ENCODE measurements around the gene SAE1. TPM values are rescaled to one million over a fixed set of nuclear protein-coding genes. Genes with fewer than 3 reads are reported as not detected.

Gene SAE1
- total and polyA plus RNA-seq, 2 experiments from 2014 or later, result 115 to 236 TPM

DNA sequence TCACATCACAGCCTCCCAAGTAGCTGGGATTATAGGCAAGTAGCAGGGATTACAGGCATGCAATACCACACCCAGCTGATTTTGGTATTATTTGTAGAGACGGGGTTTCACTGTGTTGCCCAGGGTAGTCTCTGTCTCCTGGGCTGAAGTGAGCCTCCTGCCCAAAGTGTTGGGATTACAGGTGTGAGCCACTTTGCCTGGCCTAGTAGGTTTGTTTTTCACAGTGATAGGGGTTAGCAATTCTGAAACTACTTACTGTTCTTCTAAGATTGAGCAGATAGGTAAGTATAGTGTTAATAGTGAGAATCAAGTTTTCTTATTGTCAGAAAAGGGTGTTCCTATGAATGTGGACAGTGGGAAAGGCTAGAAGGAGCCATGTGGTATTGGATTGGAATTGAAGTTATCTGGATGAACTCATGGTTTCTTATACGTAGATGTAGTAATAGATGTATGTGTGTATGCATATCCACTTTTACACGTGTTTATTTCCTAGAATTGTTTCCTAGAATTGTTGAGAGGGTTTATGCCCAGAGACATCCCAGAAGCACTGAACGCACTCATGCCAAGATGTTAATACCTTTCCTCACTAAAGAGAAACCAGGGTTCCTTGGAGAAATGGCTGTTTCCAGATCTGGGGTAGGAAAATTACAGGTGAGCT is 49.1 kb downstream of the SAE1 start:
- Mint-ChIP-seq H3K27ac (peak overlapping the region; percentile 42), H3K9me3 (no peaks in the 10 kb centered on the region), H3K27me3 (ENCODE audit: insufficient read depth, low read depth, poor library complexity) (peaks cover 9% of the 10 kb centered on the region), H3K4me1 (peaks cover 9% of the 10 kb centered on the region), H3K4me3 (no peak overlapping the region), H3K36me3 (ENCODE audit: low read depth) (peaks cover 83% of the 10 kb centered on the region)
- no peaks in the 10 kb centered on the region for H3K27me3 ChIP-seq (ENCODE audit: insufficient read depth)
- peaks cover 9% of the 10 kb centered on the region for H3K4me1 ChIP-seq (ENCODE audit: insufficient read depth)
- H3K4me2 ChIP-seq, result no peak overlapping the region
- H3K4me3 ChIP-seq, result no peak overlapping the region
- ATAC-seq (no peak), DNase-seq (ENCODE audit: low spot score) (no peak)
- H3K36me3 ChIP-seq (ENCODE audit: insufficient read depth), result peaks cover 52% of the 10 kb centered on the region
- H3K79me2 ChIP-seq (replicated peaks; ENCODE audit: insufficient read depth), result peaks cover 69% of the 10 kb centered on the region
- H4K20me1 ChIP-seq (replicated peaks; ENCODE audit: insufficient read depth), result peaks cover 51% of the 10 kb centered on the region
- no peak overlapping the region for H2AFZ ChIP-seq
- peak overlapping the region; percentile 76; the same call in 1 of the 2 replicates for H3K27ac ChIP-seq (ENCODE audit: low read depth)
- peaks cover 56% of the 10 kb centered on the region for H3F3A ChIP-seq (replicated peaks; ENCODE audit: low read depth)
- no peak for TF ChIP-seq CREB1 (CRISPR knock-in tag; IDR thresholded peaks at IDR 0.05; ENCODE audit: low read depth)
- TF ChIP-seq STAT1 (IDR thresholded peaks at IDR 0.05; ENCODE audit: unreplicated experiment), result no peak
- no peak for TF ChIP-seq NANOG (IDR thresholded peaks at IDR 0.05; ENCODE audit: borderline replicate concordance)
- TF ChIP-seq ZNF331 (CRISPR knock-in tag; IDR thresholded peaks at IDR 0.05; ENCODE audit: low read depth), result no peak
- TF ChIP-seq JUNB (IDR thresholded peaks at IDR 0.05; ENCODE audit: unreplicated experiment), result no peak
- no peak for TF ChIP-seq EZH2 (IDR thresholded peaks at IDR 0.05; ENCODE audit: low read depth, unreplicated experiment)
- TF ChIP-seq ZNF114 (CRISPR knock-in tag; IDR thresholded peaks at IDR 0.05), result no peak
- no peak for TF ChIP-seq REST (IDR thresholded peaks at IDR 0.05; ENCODE audit: unreplicated experiment)
- no peak for TF ChIP-seq POLR2AphosphoS5 (IDR thresholded peaks at IDR 0.05; ENCODE audit: low read depth)
- TF ChIP-seq, protein P1, sequence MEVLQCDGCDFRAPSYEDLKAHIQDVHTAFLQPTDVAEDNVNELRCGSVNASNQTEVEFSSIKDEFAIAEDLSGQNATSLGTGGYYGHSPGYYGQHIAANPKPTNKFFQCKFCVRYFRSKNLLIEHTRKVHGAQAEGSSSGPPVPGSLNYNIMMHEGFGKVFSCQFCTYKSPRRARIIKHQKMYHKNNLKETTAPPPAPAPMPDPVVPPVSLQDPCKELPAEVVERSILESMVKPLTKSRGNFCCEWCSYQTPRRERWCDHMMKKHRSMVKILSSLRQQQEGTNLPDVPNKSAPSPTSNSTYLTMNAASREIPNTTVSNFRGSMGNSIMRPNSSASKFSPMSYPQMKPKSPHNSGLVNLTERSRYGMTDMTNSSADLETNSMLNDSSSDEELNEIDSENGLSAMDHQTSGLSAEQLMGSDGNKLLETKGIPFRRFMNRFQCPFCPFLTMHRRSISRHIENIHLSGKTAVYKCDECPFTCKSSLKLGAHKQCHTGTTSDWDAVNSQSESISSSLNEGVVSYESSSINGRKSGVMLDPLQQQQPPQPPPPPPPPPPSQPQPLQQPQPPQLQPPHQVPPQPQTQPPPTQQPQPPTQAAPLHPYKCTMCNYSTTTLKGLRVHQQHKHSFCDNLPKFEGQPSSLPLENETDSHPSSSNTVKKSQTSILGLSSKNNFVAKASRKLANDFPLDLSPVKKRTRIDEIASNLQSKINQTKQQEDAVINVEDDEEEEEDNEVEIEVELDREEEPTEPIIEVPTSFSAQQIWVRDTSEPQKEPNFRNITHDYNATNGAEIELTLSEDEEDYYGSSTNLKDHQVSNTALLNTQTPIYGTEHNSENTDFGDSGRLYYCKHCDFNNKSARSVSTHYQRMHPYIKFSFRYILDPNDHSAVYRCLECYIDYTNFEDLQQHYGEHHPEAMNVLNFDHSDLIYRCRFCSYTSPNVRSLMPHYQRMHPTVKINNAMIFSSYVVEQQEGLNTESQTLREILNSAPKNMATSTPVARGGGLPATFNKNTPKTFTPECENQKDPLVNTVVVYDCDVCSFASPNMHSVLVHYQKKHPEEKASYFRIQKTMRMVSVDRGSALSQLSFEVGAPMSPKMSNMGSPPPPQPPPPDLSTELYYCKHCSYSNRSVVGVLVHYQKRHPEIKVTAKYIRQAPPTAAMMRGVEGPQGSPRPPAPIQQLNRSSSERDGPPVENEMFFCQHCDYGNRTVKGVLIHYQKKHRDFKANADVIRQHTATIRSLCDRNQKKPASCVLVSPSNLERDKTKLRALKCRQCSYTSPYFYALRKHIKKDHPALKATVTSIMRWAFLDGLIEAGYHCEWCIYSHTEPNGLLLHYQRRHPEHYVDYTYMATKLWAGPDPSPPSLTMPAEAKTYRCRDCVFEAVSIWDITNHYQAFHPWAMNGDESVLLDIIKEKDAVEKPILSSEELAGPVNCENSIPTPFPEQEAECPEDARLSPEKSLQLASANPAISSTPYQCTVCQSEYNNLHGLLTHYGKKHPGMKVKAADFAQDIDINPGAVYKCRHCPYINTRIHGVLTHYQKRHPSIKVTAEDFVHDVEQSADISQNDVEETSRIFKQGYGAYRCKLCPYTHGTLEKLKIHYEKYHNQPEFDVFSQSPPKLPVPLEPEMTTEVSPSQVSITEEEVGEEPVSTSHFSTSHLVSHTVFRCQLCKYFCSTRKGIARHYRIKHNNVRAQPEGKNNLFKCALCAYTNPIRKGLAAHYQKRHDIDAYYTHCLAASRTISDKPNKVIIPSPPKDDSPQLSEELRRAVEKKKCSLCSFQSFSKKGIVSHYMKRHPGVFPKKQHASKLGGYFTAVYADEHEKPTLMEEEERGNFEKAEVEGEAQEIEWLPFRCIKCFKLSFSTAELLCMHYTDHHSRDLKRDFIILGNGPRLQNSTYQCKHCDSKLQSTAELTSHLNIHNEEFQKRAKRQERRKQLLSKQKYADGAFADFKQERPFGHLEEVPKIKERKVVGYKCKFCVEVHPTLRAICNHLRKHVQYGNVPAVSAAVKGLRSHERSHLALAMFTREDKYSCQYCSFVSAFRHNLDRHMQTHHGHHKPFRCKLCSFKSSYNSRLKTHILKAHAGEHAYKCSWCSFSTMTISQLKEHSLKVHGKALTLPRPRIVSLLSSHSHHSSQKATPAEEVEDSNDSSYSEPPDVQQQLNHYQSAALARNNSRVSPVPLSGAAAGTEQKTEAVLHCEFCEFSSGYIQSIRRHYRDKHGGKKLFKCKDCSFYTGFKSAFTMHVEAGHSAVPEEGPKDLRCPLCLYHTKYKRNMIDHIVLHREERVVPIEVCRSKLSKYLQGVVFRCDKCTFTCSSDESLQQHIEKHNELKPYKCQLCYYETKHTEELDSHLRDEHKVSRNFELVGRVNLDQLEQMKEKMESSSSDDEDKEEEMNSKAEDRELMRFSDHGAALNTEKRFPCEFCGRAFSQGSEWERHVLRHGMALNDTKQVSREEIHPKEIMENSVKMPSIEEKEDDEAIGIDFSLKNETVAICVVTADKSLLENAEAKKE (CRISPR knock-in tag; IDR thresholded peaks at IDR 0.05), result no peak
- no peak for TF ChIP-seq CTCF (conservative IDR thresholded peaks at IDR 0.05; ENCODE audit: low read depth in 2 of 2)
- no peak for TF ChIP-seq EZH2phosphoT487 (IDR thresholded peaks at IDR 0.05; ENCODE audit: unreplicated experiment)
- H3K9me2 ChIP-seq (ENCODE audit: insufficient read depth), result no peaks in the 10 kb centered on the region

All from GM23338 (cell line).